Measurements from ENCODE around the gene ZNF398.

The ZNF398 gene

DNA sequence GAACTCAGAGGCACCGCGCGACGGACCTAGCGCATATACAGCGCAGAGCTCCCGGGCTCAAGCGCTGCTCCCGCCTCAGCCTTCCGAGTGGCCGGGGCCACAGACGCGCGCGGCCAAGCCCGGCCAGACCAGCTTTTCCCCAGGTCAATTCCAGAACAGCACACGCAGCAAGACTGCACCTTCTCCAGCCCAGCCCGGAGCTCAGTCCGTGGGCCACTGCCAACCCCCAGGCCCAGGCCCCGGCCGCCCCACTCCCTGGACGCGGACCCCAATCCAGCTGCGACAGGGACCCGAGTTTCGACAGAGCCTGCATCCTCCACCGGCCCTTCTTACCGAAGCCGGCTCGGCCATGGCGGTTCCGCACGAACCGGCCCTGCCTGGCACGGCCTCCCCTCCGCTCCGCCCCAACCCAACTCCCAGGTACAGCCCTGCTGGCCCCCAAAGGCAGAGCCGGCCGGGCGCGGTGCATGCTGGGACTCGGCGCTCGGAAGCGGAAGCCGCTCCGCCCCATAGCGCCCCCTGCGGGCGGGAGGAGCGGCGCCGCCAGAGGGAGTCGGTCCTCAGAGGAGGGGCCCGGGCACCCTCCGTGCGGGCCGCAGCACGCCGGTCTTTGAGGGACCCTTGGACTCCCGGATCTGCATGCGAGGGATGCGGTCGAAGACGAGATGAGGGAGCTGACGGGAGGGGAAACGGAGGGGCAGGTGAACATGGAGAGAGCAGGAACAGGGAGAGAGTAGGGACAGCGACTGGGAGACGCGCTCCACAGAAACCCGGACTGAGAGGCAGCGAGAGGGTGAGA lies 21.2 kb upstream of the ZNF398 start, which contains the start of gene ZNF425:
Gene ZNF425, minus strand, starts transcription at position 462 of the 799 bp plus-strand sequence. Its CDS starts 111 bp downstream, at position 351.
- TF ChIP-seq ZBTB7A (IDR thresholded peaks at IDR 0.05; ENCODE audit: low read depth) (peak; percentile 94; the same call in 1 of the 2 replicates), TAF1 (IDR thresholded peaks at IDR 0.05; ENCODE audit: low read depth) (peak; percentile 95), YY1 (IDR thresholded peaks at IDR 0.05; ENCODE audit: low read depth) (peak; percentile 87), TCF12 (IDR thresholded peaks at IDR 0.05; ENCODE audit: low read depth) (peak; percentile 62), EGR1 (IDR thresholded peaks at IDR 0.05) (peak; percentile 12; the same call in 1 of the 2 replicates), TEAD4 (IDR thresholded peaks at IDR 0.05) (peak; percentile 10), MAX (IDR thresholded peaks at IDR 0.05) (peak; percentile 42; the same call in 1 of the 2 replicates), EP300 (IDR thresholded peaks at IDR 0.05; ENCODE audit: borderline replicate concordance) (no peak), NFIC (IDR thresholded peaks at IDR 0.05) (no peak), RAD21 (IDR thresholded peaks at IDR 0.05; ENCODE audit: low read depth) (peak; percentile 22; the same call in 1 of the 2 replicates)
- TF ChIP-seq, protein P1, sequence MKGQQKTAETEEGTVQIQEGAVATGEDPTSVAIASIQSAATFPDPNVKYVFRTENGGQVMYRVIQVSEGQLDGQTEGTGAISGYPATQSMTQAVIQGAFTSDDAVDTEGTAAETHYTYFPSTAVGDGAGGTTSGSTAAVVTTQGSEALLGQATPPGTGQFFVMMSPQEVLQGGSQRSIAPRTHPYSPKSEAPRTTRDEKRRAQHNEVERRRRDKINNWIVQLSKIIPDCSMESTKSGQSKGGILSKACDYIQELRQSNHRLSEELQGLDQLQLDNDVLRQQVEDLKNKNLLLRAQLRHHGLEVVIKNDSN (IDR thresholded peaks at IDR 0.05), result no peak

- TF ChIP-seq TAF1 (IDR thresholded peaks at IDR 0.05; ENCODE audit: low read depth) (no peak; the same call in 1 of the 2 replicates), YY1 (IDR thresholded peaks at IDR 0.05; ENCODE audit: low read depth) (0 out of 2 replicates have a peak, but pooled peaks have one; percentile 77), TCF12 (IDR thresholded peaks at IDR 0.05; ENCODE audit: low read depth) (peak; percentile 9; the same call in 1 of the 2 replicates), MAX (IDR thresholded peaks at IDR 0.05) (0 out of 2 replicates have a peak, but pooled peaks have one; percentile 25), EGR1 (IDR thresholded peaks at IDR 0.05) (peak; percentile 56), ZBTB7A (IDR thresholded peaks at IDR 0.05; ENCODE audit: low read depth) (peak; percentile 88), CEBPB (IDR thresholded peaks at IDR 0.05) (no peak), FOXM1 (IDR thresholded peaks at IDR 0.05; ENCODE audit: borderline replicate concordance, low read depth) (0 out of 2 replicates have a peak, but pooled peaks have one; percentile 5)
Observed at GRCh38 chr7:149126662-149127266, 20.5 kb upstream of the ZNF398 start.

- TF ChIP-seq EP300 (IDR thresholded peaks at IDR 0.05; ENCODE audit: borderline replicate concordance) (no peak), ZBTB7A (IDR thresholded peaks at IDR 0.05; ENCODE audit: low read depth) (no peak), TCF12 (IDR thresholded peaks at IDR 0.05; ENCODE audit: low read depth) (no peak), EGR1 (IDR thresholded peaks at IDR 0.05) (no peak), FOXM1 (IDR thresholded peaks at IDR 0.05; ENCODE audit: borderline replicate concordance, low read depth) (no peak), TAF1 (IDR thresholded peaks at IDR 0.05; ENCODE audit: low read depth) (no peak), CEBPB (IDR thresholded peaks at IDR 0.05) (no peak), CREB1 (IDR thresholded peaks at IDR 0.05; ENCODE audit: low read depth) (no peak), YY1 (IDR thresholded peaks at IDR 0.05; ENCODE audit: low read depth) (no peak), NFIC (IDR thresholded peaks at IDR 0.05) (no peak), RAD21 (IDR thresholded peaks at IDR 0.05; ENCODE audit: low read depth) (no peak), TEAD4 (IDR thresholded peaks at IDR 0.05) (no peak), MAX (IDR thresholded peaks at IDR 0.05) (no peak)
- TF ChIP-seq, protein P1 (IDR thresholded peaks at IDR 0.05), result no peak
- TF ChIP-seq, protein P2, sequence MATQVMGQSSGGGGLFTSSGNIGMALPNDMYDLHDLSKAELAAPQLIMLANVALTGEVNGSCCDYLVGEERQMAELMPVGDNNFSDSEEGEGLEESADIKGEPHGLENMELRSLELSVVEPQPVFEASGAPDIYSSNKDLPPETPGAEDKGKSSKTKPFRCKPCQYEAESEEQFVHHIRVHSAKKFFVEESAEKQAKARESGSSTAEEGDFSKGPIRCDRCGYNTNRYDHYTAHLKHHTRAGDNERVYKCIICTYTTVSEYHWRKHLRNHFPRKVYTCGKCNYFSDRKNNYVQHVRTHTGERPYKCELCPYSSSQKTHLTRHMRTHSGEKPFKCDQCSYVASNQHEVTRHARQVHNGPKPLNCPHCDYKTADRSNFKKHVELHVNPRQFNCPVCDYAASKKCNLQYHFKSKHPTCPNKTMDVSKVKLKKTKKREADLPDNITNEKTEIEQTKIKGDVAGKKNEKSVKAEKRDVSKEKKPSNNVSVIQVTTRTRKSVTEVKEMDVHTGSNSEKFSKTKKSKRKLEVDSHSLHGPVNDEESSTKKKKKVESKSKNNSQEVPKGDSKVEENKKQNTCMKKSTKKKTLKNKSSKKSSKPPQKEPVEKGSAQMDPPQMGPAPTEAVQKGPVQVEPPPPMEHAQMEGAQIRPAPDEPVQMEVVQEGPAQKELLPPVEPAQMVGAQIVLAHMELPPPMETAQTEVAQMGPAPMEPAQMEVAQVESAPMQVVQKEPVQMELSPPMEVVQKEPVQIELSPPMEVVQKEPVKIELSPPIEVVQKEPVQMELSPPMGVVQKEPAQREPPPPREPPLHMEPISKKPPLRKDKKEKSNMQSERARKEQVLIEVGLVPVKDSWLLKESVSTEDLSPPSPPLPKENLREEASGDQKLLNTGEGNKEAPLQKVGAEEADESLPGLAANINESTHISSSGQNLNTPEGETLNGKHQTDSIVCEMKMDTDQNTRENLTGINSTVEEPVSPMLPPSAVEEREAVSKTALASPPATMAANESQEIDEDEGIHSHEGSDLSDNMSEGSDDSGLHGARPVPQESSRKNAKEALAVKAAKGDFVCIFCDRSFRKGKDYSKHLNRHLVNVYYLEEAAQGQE (IDR thresholded peaks at IDR 0.05; ENCODE audit: low read depth), result no peak
Observed at GRCh38 chr7:149130572-149131198, 16.6 kb upstream of the ZNF398 start.

- TF ChIP-seq, protein P1 (IDR thresholded peaks at IDR 0.05), result no peak
- TF ChIP-seq EGR1 (IDR thresholded peaks at IDR 0.05) (no peak), MAX (IDR thresholded peaks at IDR 0.05) (no peak), EP300 (IDR thresholded peaks at IDR 0.05; ENCODE audit: borderline replicate concordance) (no peak), TAF1 (IDR thresholded peaks at IDR 0.05; ENCODE audit: low read depth) (no peak), RAD21 (IDR thresholded peaks at IDR 0.05; ENCODE audit: low read depth) (no peak), YY1 (IDR thresholded peaks at IDR 0.05; ENCODE audit: low read depth) (no peak), CREB1 (IDR thresholded peaks at IDR 0.05; ENCODE audit: low read depth) (no peak), FOXM1 (IDR thresholded peaks at IDR 0.05; ENCODE audit: borderline replicate concordance, low read depth) (no peak), NFIC (IDR thresholded peaks at IDR 0.05) (no peak), TEAD4 (IDR thresholded peaks at IDR 0.05) (no peak), ZBTB7A (IDR thresholded peaks at IDR 0.05; ENCODE audit: low read depth) (no peak), TCF12 (IDR thresholded peaks at IDR 0.05; ENCODE audit: low read depth) (no peak)
- TF ChIP-seq, protein P2 (IDR thresholded peaks at IDR 0.05; ENCODE audit: low read depth), result no peak
Observed at GRCh38 chr7:149133028-149133710, 14.1 kb upstream of the ZNF398 start.

Measured in Ishikawa (cell line).